DMS114 treated with DMSO at 0.1 percent for 48 hours (cell line): ENCODE data around the gene COL12A1.

ENCODE experiments used
- DNase-seq: peaks from one replicate; lab custom pipeline; 2025; ENCODE audit not compliant: unreplicated experiment; lab: John Stamatoyannopoulos, UW

Gene COL12A1

DNA sequence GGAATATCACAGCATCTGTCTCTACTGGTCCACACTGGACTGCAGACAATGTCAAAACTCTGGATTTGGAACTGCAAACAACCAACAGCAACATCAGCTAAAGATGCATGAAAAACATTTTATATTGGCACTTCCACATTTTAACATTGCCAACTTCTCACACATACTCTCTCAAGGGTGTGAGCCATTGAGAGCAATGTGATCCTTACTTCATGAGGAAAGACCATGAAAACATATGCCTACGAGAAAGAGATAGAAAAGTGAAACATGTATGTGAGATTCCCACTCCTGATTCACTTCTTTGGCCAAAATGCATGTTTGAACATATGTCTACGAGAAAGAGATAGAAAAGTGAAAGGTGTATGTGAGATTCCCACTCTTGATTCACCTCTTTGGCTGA lies 99.4 kb downstream of the COL12A1 start:
- DNase-seq, result no peak

GRCh38 chr6:75103431-75103830 lies 102.4 kb downstream of the COL12A1 start:
- no peak for DNase-seq

DNA sequence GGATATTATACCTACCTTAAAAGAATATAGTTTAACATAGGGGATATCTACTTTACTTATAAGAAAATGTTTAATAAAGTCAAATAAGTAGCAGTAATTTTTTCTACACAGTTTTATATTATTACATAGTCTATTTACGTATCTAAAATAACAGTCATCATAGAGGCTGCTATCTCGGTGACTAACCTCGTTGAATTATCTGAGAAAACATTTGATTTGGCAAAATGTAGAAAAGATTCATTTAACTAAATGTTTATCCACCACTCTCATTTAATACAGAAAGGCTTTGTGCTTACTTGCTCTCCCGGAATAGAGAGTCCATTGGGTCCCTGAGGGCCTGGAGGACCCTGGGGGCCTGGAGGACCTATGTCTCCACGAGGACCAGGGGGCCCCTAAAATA lies 103.6 kb downstream of the COL12A1 start:
- DNase-seq, result no peak

- no peak for DNase-seq
These were observed 104.0 kb downstream of the COL12A1 start for GRCh38 chr6:75101896-75102295.

DNA sequence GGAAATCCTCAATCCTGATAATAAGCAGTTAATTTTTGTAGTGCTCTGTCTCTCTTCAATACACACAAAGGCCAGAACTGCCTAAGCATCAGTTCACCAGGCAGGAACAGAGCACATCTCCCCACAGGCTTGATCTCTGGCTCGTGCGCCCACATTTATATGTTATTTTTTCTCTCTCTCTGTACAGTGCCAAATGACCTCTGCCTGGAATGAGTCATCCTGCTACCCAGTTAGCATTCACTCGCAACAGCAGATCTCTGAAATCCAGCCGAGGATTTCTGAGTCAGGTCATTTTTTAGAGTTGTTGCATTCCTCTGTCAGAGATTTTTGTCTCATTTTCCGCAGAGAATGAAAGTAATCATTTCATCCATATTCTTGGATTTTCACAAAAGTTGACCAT lies 107.1 kb downstream of the COL12A1 start:
- DNase-seq, result no peak

DNA sequence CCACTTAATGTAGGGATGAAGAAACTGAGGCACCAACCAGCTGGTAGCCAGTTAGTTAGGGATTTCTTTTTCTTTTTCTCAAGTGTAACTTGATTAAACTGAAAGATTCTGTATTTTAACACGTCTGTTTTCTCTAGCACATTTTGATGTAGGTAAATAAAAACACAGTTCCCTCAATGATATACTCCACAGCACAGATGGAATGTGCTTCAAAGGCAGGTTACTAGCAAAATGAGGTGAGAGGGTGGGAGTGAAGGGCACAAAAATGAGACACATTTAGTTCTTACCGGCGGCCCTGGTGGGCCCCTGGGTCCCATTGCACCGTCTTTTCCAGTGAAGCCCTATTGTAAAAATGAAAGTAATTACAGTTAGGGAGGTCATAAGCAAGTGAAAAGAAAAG lies 108.9 kb downstream of the COL12A1 start:
- no peak for DNase-seq

DNA sequence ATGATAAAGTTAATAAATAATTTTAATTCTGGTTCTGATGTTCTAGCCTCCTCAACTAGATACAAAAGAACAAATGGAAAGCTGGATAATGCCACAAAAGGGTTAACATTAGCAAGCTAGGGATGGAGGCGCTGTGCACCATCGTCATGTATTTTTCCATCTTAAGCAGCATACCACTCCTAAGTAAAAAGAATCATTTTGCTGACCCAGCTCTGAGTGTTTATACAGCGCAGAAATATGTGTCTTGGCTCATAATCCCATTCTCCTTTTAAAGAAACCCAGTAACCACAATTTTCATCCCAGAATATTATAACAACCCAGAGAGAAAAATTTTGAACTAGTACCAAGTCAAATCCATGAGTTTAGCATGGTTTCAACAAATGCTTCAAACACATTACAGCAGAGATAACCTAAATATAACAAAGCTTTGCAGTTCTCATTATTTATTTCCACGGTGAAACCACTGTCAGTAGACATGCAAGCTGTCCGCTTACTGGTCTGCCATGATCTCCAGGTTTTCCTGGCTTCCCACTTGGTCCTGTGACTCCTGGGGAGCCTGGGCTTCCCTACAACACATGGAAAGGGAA lies 111.1 kb downstream of the COL12A1 start:
- no peak for DNase-seq

DNA sequence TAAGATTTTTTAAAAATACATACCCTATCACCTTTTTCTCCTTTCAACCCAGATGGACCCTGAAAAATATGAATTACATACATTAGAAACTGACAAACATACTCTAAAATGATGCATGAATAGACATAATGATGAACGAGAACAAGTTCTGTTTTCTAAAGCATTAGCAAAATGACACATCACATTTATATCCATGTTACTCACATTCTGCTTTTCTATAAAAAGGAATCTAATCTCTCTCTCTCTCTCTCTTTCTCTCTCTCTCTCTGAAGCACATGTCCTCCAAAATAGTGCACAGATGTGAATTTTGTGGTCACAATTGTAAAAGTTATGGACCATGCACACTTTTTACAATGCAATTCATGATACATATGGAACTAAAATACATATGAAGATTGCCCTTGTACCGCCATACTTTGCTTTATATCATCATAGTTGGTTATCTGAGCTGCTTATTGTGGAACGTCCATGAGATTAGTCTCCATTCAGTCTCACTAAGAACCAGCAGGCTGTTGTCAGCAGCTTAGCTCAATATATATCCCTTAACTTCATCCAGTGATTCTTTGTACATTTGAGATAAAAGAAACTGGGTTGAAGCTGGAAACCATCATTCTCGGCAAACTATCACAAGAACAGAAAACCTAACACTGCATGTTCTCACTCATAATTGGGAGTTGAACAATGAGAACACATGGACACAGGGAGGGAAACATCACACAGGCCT lies 114.2 kb downstream of the COL12A1 start:
- no peak for DNase-seq

DNA sequence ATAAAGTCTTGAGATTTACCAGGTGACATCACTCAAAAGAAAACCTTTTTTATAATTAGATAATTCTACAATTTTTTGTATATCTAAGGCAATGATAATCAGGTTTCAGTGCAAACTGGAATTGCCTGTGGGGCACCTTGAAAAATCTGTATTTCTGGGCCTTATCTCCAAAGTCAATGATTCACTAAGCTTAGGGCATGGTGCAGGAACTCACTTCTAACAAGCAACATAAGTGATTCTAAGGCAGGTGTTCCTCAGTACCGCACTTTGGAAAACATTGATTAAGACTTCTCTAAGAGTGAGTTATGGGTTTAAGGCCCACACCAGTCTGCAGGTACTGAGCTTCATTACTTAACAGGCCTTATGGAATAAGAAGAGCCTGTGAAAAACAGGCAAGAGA lies 115.3 kb downstream of the COL12A1 start:
- DNase-seq, result no peak

DNA sequence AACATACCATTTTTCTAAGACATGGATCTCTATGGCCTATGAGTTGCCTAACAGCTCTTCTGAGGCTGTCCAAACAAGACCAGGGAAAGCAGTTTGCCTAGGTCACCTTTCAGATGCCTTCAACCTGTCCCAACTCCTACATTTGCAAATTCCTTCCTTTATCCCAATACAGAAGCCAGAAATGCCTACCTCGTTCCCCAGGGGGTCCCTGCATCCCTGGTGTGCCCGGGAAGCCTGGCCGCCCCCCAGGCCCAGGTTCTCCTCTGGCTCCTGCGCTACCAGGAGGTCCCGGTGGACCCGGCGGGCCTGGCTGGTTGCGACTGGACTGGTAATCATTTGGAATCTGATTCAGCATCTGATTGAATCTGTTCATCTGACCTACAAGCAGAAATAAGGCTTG lies 115.9 kb downstream of the COL12A1 start:
- DNase-seq, result no peak

DNA sequence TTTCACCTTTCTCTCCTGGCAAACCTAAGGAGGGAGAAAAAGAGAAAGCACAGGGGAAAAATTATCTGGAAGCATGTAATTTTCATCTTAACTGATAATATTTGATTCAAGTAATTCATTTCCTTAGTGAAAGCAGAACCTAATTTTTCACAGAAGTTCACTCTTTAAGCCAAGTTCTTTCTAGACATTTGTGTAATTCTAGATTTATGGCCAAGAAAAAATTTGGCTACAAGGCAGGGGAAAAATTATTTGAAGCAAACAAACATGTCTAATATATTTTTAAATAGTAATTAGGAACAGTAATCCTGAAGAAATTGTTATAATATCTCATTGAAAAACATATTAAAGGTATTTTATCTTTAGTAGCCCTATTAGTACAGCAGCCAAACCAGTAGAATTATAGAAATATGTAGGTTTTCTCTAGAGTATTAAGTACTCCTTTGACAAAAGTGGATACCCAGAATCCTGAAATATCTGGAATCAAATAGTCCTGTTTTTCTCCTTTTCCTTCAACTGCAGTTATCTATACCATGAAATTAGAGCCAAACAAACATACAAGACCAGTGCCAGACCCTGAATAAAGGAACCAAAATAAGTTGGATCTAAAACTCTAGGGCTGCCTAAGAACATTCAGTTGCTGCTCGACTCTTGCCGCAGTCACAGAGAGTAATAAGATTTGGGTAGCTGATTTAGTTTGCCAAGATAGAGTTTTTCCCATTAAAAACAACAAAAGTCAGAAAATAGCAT lies 116.5 kb downstream of the COL12A1 start:
- DNase-seq, result no peak

- no peak for DNase-seq
These were observed 119.8 kb downstream of the COL12A1 start for GRCh38 chr6:75085931-75086635.

- no peak for DNase-seq
These were observed 120.9 kb downstream of the COL12A1 start for GRCh38 chr6:75084872-75085381.

DNA sequence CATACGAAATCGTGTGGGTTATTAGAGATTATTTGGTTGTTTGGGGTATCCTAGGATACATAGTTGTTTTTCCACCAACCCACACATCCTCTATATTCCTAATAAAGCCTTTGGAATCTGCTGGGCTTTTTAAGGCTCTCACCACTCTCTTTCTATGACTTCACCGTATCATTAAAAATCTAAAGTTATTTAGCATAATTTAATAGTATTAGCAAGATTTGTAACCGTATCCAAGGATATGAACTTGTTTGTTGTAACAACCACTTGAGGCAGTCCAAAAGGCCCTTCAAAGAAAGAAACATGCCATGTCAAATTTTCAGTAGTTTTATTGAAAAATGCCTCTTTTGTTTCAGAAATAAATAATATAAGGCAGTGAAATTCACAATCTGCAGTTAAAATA lies 121.8 kb downstream of the COL12A1 start:
- no peak for DNase-seq

GRCh38 chr6:75081921-75082320 lies 123.9 kb downstream of the COL12A1 start:
- DNase-seq, result no peak

DNA sequence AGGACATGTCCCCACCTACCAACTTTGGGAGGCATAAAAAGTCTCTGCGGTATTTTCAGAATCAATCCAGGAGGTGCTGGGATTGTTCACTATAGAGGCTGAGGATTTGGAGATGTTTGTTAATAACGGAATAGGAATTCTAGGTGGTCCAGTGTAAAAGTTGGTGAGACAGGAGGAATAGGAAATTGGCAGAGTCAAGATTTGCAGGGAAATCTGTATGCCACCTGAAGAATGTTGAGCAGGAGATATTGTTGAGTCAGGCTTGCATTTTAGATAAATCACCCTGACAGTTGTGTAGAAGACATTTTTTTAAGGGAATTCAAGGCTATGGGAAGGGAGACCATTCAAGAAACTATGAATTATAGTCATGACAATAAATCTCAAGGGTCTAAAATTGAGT lies 124.8 kb downstream of the COL12A1 start:
- no peak for DNase-seq

GRCh38 chr6:75079589-75079988 lies 126.3 kb downstream of the COL12A1 start:
- no peak for DNase-seq

DNA sequence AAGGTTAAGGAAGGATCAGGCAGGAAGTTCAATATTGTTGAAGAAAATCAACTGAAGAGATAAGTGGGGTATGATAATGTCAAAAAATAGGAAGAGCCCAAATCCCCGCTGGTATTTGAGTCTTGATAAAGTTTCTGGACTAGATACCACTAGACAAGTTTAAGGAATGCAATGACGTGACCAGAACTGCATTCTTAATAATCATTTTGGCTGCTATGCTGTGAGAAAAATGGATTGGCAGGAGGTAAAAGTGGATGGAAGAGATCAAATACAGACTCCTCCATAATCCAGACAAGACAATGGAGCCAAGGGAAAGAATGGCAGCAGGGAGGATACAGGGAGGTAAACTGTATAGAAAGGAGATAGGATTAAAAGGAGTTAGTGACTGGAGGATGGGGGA lies 128.2 kb downstream of the COL12A1 start:
- no peak for DNase-seq

DNA sequence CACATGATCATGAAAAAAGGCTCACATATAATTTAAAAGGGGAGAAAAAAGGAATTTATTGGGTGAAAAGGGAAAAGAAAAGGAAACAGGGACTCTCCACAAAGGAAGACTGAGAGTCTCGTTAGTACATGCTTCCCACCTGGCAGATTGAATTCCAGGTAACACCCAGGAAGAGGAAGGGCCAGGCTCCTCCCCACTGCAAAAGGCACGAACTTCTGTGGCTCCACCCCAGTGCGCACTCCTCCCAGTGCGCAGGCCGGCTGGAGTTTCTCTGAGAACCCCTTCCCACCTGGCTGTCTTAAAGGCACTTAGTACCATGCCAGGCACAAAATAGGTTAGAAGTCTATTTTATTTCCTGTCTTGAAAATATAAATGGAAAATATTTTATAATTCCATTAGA lies 129.8 kb downstream of the COL12A1 start:
- no peak for DNase-seq

GRCh38 chr6:75070244-75070643 lies 135.6 kb downstream of the COL12A1 start:
- DNase-seq, result no peak

- DNase-seq, result no peak
These were observed 140.3 kb downstream of the COL12A1 start for GRCh38 chr6:75065523-75065922.

GRCh38 chr6:75052491-75052890 lies 153.4 kb downstream of the COL12A1 start:
- DNase-seq, result no peak
